HG02973 (cell line): ENCODE results near the gene WNT5A.

Experiments
- ATAC-seq: cut with Tn5 transposase; IDR thresholded peaks from one replicate; pipeline ENCODE4 v1.9.1; 2021; ENCODE audit warnings: moderate library complexity; ENCODE audit not compliant: unreplicated experiment

The WNT5A gene

DNA sequence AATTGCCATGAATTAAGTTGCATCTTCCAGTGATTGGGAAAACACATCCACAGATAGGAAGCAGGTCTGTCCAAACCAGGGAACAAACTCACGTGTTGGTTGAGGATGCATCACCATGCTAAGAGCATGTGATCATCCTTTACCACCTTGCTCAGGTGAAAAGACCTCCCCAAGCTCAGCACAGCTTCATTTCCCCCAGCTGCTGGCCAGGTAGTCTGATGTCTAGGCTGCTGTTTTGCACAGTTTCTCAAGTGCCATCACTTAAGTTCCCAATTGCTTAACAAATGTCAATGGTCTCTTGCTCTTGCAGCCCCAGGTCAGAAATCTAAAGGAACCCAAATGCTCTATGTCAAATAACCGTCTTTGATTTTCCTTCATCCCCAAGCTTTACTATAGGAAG lies 34.2 kb downstream of the WNT5A start:
- ATAC-seq: no peak

GRCh38 chr3:55449527-55449926 lies 37.6 kb downstream of the WNT5A start:
- ATAC-seq: no peak

GRCh38 chr3:55446850-55447249 lies 40.3 kb downstream of the WNT5A start:
- ATAC-seq: no peak

GRCh38 chr3:55445551-55445950 lies 41.6 kb downstream of the WNT5A start:
- no peak for ATAC-seq

DNA sequence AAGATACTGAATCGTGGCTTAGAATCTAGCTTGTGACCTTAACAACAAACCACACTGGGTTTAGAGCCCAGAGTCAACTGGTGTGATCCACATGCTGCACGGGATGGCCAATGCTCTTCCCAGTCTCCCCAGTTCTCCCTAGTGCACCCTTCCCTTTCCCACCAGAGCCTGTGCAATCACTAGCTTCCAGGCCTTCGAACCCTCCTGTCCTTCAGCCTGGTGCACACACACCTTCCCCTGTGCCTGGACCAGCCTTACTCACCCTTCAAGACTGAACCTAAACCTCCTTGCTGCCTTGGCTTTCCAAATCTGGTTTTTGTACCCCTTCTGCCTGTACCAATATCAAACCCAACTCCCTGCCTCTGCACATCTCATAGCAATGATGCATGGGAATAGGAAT lies 43.8 kb downstream of the WNT5A start:
- ATAC-seq: no peak

DNA sequence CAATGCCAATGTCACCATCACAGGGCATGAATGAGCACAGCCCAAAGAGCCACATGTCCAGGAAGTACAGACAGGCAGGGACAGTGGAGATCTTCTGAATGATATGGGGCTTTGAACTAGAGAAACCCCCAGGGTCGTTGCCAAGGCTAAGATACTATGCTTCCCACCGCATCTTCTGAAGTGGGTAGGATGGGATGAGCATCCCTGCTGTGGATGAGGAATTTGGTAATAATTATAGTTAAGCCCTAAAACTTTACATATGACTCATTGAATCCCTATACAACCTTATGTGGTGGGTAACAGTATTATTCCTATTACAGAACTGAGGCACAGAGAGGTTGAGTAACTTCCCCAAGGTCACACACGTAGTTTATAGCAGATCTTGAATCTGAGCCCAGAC lies 44.2 kb downstream of the WNT5A start:
- ATAC-seq: no peak

- no peak for ATAC-seq
Observed at GRCh38 chr3:55441499-55441898, 45.6 kb downstream of the WNT5A start.

- no peak for ATAC-seq
Observed at GRCh38 chr3:55440104-55440708, 46.9 kb downstream of the WNT5A start.

GRCh38 chr3:55439657-55440056 lies 47.4 kb downstream of the WNT5A start:
- no peak for ATAC-seq

DNA sequence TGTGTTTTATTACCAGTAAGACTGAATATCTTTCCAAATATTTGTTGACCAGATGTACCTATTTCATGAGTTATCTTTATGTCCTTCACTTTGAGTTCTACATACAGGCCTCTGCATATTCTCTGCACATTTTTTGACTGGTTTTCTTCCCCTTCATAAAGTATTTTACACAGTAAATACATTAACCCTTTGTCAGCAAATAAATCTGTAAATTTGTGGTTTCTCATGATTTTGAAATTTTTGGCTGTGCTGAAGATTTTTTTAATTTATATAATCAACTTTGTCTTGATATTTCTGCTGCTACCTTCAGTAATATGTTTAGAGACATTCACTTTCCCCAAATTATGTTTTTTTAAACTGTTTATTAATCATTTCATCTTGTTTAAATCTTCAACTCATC lies 50.5 kb downstream of the WNT5A start:
- ATAC-seq: no peak

DNA sequence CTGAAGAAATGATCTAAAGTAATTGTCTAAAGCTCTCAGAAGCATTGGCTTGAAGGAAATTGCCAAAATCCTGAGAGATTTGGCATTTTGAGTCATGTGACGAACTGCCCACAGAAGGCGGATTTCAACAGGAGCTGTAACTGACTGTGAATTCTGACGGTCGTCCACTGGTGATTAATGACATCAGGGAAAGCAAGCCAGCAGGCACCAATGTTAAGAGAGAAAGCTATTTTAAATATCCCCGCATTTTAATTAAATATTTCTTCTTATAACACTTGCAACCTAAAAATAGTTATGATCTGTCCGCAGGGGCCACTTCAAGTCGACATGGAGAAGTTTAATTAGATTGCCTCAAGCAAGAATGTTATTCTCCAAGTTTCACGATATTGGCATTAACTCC lies 51.6 kb downstream of the WNT5A start:
- ATAC-seq: no peak

GRCh38 chr3:55434789-55435188 lies 52.3 kb downstream of the WNT5A start:
- ATAC-seq: no peak

DNA sequence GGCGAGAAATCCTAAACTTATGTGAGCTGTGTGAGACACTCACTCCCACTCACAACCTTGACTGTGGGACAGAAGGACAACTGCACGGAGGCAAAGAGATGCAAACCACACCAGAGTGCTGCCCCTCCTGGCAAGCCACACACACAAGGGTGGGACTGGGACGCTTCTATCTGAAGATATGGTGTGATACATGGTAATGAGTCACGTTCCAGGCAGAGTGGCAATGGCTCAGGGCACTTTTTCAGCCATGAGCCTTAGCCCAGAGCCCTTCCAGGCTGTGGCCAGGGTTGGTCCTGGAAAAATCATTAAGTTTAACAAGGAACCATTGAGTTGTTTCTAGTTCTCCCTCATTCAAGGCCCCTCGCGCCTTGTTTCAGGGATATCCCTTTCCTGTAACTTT lies 56.1 kb downstream of the WNT5A start:
- ATAC-seq: no peak

- no peak for ATAC-seq
Observed at GRCh38 chr3:55427739-55428138, 59.4 kb downstream of the WNT5A start.

- ATAC-seq: no peak
Observed at GRCh38 chr3:55426486-55426885, 60.6 kb downstream of the WNT5A start.

DNA sequence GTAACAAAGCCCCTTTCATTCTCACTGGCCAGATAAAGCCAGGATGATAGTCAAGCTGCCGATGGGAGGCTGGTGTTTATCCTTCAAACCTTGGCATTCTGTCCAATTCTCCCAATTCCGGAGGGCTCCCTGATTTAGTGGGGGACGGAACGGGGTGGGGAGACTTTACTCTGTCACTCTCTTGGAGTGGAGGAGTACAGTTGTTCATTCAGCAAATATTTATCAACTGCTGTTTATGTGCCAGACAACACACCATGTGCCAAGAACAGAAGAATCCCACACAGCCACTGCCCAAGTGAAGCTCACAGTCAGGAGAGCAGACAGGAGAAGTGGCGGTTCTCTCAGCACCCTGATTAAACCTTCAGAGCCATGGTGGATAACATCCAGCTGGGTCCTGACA lies 63.3 kb downstream of the WNT5A start:
- ATAC-seq: no peak

DNA sequence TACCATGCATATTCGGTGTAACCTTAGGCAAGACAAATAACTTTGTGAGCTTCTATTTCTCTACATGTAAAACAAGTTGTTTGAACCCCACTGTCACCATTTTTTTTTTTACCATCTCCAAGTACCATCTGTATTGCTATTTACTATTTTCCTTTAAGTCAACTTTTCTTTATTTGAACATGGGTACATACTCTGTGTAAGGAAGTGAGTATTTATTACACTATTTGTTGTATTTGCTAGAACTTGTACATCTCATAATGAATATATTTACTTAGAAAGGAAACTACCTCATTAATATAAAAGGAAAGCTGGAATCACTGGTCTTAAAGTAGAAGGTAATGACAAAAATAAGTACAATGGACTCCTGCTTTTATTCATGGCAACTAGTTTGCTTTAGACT lies 69.9 kb downstream of the WNT5A start:
- ATAC-seq: no peak

- no peak for ATAC-seq
Observed at GRCh38 chr3:55416331-55416821, 70.7 kb downstream of the WNT5A start.
